T-cell (primary cell): ENCODE results near the gene KCNK18. TPM values are rescaled to one million over a fixed set of nuclear protein-coding genes. Genes with fewer than 3 reads are reported as not detected.
"Not testable (repeated sequence)": the region's sequence is repeated elsewhere in the genome, so short reads cannot be mapped to it uniquely, and the experiment has no call there.

Source experiments
- ATAC-seq, 4 experiments: fragments of 200-7000 bp in 3 of 4; fragments of 150-1000 bp in 1 of 4; cut with Tn5 transposase; replicated peaks in 1 of 4; 1 replicate in 3 of 4; 2 replicates in 1 of 4; pipeline ENCODE4 v1.10.0; 2021; ENCODE audit warnings: moderate library complexity in 3 of 4, mild to moderate bottlenecking in 2 of 4, moderate number of reproducible peaks in 1 of 4
- CTCF ChIA-PET, 2 donors: fragments of 300-600 bp; sonication (Branson Sonifier 250); formaldehyde crosslinking; loops; one replicate each; lab custom pipeline; 2022; ENCODE audit warnings: antibody characterized with exemption in 2 of 2; lab: Charles Lee
- POLR2A ChIA-PET, 2 donors: fragments of 300-600 bp; sonication (Branson Sonifier 250); formaldehyde crosslinking; loops; one replicate each; lab custom pipeline; 2022; ENCODE audit warnings: antibody characterized with exemption in 2 of 2; lab: Charles Lee
- DNase-seq, 35 experiments: peaks; one replicate each; pipeline versions ENCODE4 v3.0.0 to v3.0.0-alpha.2; 2013 to 2023
- H3K27ac ChIP-seq: one replicate; pipeline ENCODE4 v1.5.1; 2013; ENCODE audit warnings: low read length
- H3K27me3 ChIP-seq, 2 experiments: replicated peaks in 1 of 2; 1 replicate in 1 of 2; 2 replicates in 1 of 2; pipeline versions ENCODE4 v1.6.1 to v1.7.0; 2013; ENCODE audit warnings: low read length in 1 of 2, mixed read lengths in 1 of 2; ENCODE audit not compliant: control insufficient read depth in 2 of 2, insufficient read depth in 2 of 2; ENCODE audit errors: extremely low read depth in 1 of 2
- H3K36me3 ChIP-seq, 2 donors: 1 replicate in 1 of 2; 2 replicates in 1 of 2; pipeline versions ENCODE4 v1.6.1 to v1.7.0; 2013; ENCODE audit warnings: low read length in 1 of 2; ENCODE audit not compliant: control insufficient read depth in 2 of 2, insufficient read depth in 1 of 2; ENCODE audit errors: extremely low read depth in 1 of 2
- H3K4me1 ChIP-seq, 2 experiments: 1 replicate in 1 of 2; 2 replicates in 1 of 2; pipeline versions ENCODE4 v1.6.1 to v1.7.0; 2013; ENCODE audit warnings: low read length in 2 of 2, mixed read lengths in 1 of 2; ENCODE audit not compliant: insufficient read depth in 2 of 2, control insufficient read depth in 1 of 2; ENCODE audit errors: extremely low read depth in 1 of 2
- H3K4me3 ChIP-seq, 2 donors: 1 replicate in 1 of 2; 2 replicates in 1 of 2; pipeline versions ENCODE4 v1.5.1 to v1.7.0; 2013; ENCODE audit warnings: mild to moderate bottlenecking in 2 of 2, low read length in 1 of 2, moderate library complexity in 1 of 2; ENCODE audit not compliant: control insufficient read depth in 1 of 2; ENCODE audit errors: extremely low read depth in 1 of 2
- H3K9me3 ChIP-seq: 2 replicates; pipeline ENCODE4 v1.7.0; 2013
- H3K27ac Mint-ChIP-seq, 2 donors: one replicate each; pipeline ENCODE4 v1.8.0; 2020 to 2021; ENCODE audit warnings: mild to moderate bottlenecking in 2 of 2, mixed read lengths in 2 of 2
- H3K27me3 Mint-ChIP-seq, 2 donors: one replicate each; pipeline ENCODE4 v1.8.0; 2021 to 2022; ENCODE audit warnings: mixed read lengths in 2 of 2
- H3K36me3 Mint-ChIP-seq: one replicate; pipeline ENCODE4 v1.8.0; 2021; ENCODE audit warnings: mixed read lengths
- H3K4me1 Mint-ChIP-seq, 3 donors: one replicate each; pipeline ENCODE4 v1.8.0; 2020 to 2022; ENCODE audit warnings: mixed read lengths in 3 of 3, mild to moderate bottlenecking in 1 of 3
- H3K4me3 Mint-ChIP-seq, 3 donors: one replicate each; pipeline ENCODE4 v1.8.0; 2020 to 2022; ENCODE audit warnings: mild to moderate bottlenecking in 3 of 3, mixed read lengths in 3 of 3, moderate library complexity in 3 of 3
- H3K9me3 Mint-ChIP-seq, 3 donors: one replicate each; pipeline ENCODE4 v1.8.0; 2020 to 2022; ENCODE audit warnings: mixed read lengths in 3 of 3
- WGBS: methylation state at CpG from one replicate; pipeline ENCODE4 v1.1.5; 2013; ENCODE audit warnings: missing lambda C conversion rate; ENCODE audit not compliant: insufficient coverage; 5-methylcytosine and 5-hydroxymethylcytosine counted together
- total RNA-seq, 35 experiments: library from RNA in 6 of 35; stranded (reverse) in 6 of 35; fragments of 120-200 nt in 1 of 35; gene quantifications; one replicate each; pipeline versions ENCODE4 v1.2.1 to v1.2.4 and lab custom pipeline; 2013 to 2026

KCNK18 gene
- total RNA-seq, 5 donors from 2014 or later (not counting 1 experiment from before 2014, with no cell fraction given): not detected

DNA sequence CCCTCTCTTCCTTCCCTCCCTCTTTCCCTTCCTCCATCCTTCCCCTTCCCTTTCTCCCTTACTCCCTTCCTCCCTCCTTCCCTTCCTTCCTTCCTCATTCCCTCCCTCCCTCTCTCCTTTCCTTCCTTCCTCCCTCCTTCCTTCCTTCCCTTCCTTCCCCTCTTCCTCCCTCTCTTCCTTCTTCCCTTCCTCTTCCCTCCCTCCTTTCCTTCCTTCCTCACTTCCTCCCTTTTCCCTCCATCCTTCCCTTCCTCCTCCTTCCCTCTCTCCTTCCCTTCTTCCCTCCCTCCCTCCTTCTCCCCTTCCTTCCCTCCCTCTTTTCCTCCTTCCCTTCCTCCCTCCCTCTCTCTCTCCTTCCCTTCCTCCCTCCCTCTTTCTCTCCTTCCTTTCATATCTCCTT is 30.9 kb downstream of the KCNK18 start:
- no peaks in the 10 kb centered on the region for H3K4me1 Mint-ChIP-seq
- Histone ChIP-seq H3K27ac (no peak overlapping the region), H3K9me3 (no peaks in the 10 kb centered on the region), H3K36me3 (no peaks in the 10 kb centered on the region), H3K27me3 (peaks cover 0 to 36% of the 10 kb centered on the region in 2 experiments), H3K4me3 (no peak overlapping the region), H3K4me1 (no peaks in the 10 kb centered on the region)
- DNase-seq (no peak), ATAC-seq (no peak)
- H3K27ac Mint-ChIP-seq: no peak overlapping the region
- POLR2A ChIA-PET: no interaction called here
- no peak overlapping the region for H3K4me3 Mint-ChIP-seq
- CTCF ChIA-PET: no interaction called here
- H3K9me3 Mint-ChIP-seq: peaks cover 0 to 4% (median 0%) of the 10 kb centered on the region in 3 donors
- no peaks in the 10 kb centered on the region for H3K36me3 Mint-ChIP-seq
- H3K27me3 Mint-ChIP-seq: peaks cover 55 to 62% of the 10 kb centered on the region in 2 donors

DNA sequence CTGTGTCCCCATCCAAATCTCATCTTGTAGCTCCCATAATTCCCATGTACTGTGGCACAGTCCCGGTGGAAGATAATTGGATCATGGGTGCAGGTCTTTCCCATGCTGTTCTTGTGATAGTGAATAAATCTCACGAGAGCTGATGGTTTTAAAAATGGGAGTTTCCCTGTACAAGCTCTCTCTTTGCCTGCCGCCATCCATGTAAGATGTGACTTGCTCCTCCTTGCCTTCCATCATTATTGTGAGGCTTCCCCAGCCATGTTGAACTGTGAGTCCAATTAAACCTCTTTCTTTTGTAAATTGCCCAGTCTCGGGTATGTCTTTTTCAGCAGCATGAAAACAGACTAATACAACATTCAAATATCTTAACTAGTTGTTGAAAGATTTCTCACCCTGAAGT is 32.8 kb downstream of the KCNK18 start:
- H3K9me3 Mint-ChIP-seq, H3K36me3 ChIP-seq, ATAC-seq, H3K4me1 ChIP-seq, H3K4me3 ChIP-seq, H3K27ac ChIP-seq, H3K4me3 Mint-ChIP-seq, H3K27ac Mint-ChIP-seq, H3K4me1 Mint-ChIP-seq, H3K36me3 Mint-ChIP-seq, DNase-seq, POLR2A ChIA-PET, H3K9me3 ChIP-seq: not testable (repeated sequence)
- H3K27me3 Mint-ChIP-seq: peaks cover 53 to 62% of the 10 kb centered on the region in 2 donors
- H3K27me3 ChIP-seq: peaks cover 0 to 28% of the 10 kb centered on the region in 2 experiments
- CTCF ChIA-PET: interaction anchor here in 1 of 2 donors (0.7 kb wide), 1 partner anchor 34 kb away, joined by 3 read pairs; no protein-coding TSS in a partner anchor
- WGBS: 100% methylated on average over 1 of the region's 4 CpGs

DNA sequence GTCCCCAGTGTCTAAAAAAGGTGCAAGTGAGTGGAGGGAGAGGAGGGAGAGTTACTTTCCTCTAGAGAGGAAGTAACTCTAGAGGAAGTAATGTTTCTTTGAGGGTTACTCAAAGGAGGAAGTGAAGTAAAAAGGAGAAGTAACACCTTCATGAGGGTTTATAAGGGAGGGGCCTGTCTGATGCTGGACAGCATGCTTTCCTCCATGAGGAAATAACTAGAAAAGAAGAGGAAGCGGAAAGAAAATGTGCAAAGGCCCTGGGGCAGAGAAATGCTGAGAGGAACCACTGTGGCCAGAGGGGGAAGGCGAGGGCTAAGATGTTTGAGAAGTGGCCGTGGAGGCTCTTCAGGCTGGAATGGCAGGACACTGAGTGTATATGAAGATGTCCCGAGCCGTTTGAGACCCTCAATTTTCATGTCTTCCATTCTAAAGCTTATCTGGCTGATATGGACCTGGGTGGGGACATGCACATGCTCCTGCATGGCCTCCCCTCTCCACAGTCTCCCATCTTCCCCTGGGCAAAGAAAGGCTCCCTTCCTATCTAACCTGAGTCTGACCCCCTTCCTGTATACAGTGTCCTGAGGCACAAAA is 40.2 kb downstream of the KCNK18 start:
- Histone ChIP-seq H3K9me3 (no peaks in the 10 kb centered on the region), H3K27ac (no peak overlapping the region), H3K36me3 (no peaks in the 10 kb centered on the region), H3K27me3 (peaks cover 0 to 36% of the 10 kb centered on the region in 2 experiments), H3K4me1 (peaks cover 0 to 4% of the 10 kb centered on the region in 2 experiments), H3K4me3 (no peak overlapping the region)
- H3K4me1 Mint-ChIP-seq: peaks cover 4 to 13% (median 5%) of the 10 kb centered on the region in 3 donors
- CTCF ChIA-PET: no interaction called here
- peaks cover 0 to 4% (median 0%) of the 10 kb centered on the region in 3 donors for H3K9me3 Mint-ChIP-seq
- no peak overlapping the region for H3K27ac Mint-ChIP-seq
- peak in 1 of 35 experiments; percentile 12 for DNase-seq
- POLR2A ChIA-PET: no interaction called here
- peaks cover 25 to 35% of the 10 kb centered on the region in 2 donors for H3K27me3 Mint-ChIP-seq
- WGBS: 86% methylated on average over 1 of the region's 5 CpGs
- H3K4me3 Mint-ChIP-seq: no peak overlapping the region
- H3K36me3 Mint-ChIP-seq: no peaks in the 10 kb centered on the region
- no peak for ATAC-seq

DNA sequence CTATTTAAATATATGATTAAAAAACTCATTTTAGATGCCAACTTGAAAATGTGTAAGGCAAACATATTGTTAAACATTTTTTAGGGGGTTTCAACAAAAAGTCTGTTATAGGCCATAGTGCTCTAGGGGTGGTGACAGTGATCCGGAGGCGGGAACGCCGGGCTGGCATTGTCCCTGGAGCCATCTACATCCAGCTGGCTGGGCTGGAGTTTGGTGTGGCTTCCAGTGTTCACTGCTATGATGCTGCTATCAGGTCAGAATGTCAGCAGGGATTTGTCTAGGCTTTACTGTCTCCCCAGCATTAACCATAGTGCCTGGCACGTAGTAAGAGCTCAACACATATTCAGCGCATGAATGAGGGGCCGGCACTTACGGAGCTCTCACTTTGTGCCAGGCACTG is 41.8 kb downstream of the KCNK18 start:
- Histone ChIP-seq H3K27me3 (peaks cover 0 to 43% of the 10 kb centered on the region in 2 experiments), H3K36me3 (no peaks in the 10 kb centered on the region), H3K4me3 (no peak overlapping the region), H3K27ac (no peak overlapping the region), H3K9me3 (no peaks in the 10 kb centered on the region), H3K4me1 (peaks cover 0 to 6% of the 10 kb centered on the region in 2 experiments)
- H3K9me3 Mint-ChIP-seq: peaks cover 0 to 4% (median 0%) of the 10 kb centered on the region in 3 donors
- no peak overlapping the region for H3K27ac Mint-ChIP-seq
- no peak for DNase-seq
- POLR2A ChIA-PET: no interaction called here
- whole genome bisulfite sequencing: 98% methylated on average over 8 of the region's 8 CpGs
- no peaks in the 10 kb centered on the region for H3K36me3 Mint-ChIP-seq
- H3K4me3 Mint-ChIP-seq: no peak overlapping the region
- ATAC-seq: no peak
- peaks cover 32 to 45% of the 10 kb centered on the region in 2 donors for H3K27me3 Mint-ChIP-seq
- H3K4me1 Mint-ChIP-seq: peaks cover 4 to 13% (median 5%) of the 10 kb centered on the region in 3 donors
- CTCF ChIA-PET: interaction anchor here in 1 of 2 donors (0.9 kb wide), 1 partner anchor 31 kb away, joined by 5 read pairs; no protein-coding TSS in a partner anchor

DNA sequence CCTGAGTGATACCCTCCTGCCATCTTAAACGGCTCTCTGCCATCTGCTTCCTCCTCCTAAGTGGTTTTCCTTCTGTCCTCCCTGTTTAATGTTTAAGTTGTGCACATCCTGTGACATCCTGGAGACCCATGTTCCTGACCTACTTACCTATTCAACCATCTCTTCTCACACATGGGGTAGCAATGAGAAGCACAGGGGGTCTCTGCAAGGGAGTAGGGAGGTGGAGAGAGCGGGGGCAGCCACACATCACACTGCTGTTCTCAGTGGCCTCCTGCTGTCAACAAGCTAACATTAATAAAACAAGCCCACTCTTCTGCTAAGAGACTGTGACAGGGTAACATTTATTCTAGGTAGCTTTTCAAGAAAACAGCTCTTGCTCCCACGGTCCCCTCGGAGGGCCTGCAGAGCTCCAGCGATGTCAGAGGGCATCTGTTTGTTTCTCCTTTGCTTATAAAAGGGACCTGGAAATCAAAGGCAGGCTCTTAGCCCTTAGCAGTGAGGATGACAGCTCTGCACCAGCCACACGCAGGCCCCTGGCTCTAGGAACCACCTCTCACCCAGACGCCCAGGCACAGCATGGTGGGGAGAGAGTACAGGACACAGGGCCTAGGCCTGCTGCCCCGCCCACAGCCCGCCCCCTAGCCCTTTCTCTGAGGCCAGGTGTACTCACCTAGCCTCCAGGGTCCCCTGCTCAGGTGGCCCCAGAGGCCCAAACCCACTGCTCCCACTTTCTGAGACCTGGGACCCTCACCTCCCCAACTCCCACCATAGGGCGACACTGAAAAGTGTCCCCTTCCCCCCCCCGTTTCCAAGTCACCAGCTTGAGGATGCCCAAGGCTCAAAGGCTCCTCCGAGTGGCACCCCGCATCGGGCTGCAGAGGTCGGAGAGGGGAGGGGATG is 42.7 kb downstream of the KCNK18 start:
- no peak overlapping the region for H3K27ac Mint-ChIP-seq
- no peaks in the 10 kb centered on the region for H3K36me3 ChIP-seq
- H3K9me3 ChIP-seq: no peaks in the 10 kb centered on the region
- ChIA-PET POLR2A (interaction anchor here in 1 of 2 donors (0.6 kb wide), 1 partner anchor 433 kb away, joined by 3 read pairs; no protein-coding TSS in a partner anchor), CTCF (interaction anchor here in 1 of 2 donors (0.6 kb wide), 1 partner anchor 28 kb away, joined by 3 read pairs; no protein-coding TSS in a partner anchor)
- DNase-seq (no peak), ATAC-seq (no peak)
- no peak overlapping the region for H3K4me3 ChIP-seq
- H3K27me3 Mint-ChIP-seq: peaks cover 37 to 53% of the 10 kb centered on the region in 2 donors
- WGBS: 79% methylated on average over 10 of the region's 15 CpGs
- peaks cover 0 to 4% (median 0%) of the 10 kb centered on the region in 3 donors for H3K9me3 Mint-ChIP-seq
- peaks cover 4 to 13% (median 5%) of the 10 kb centered on the region in 3 donors for H3K4me1 Mint-ChIP-seq
- peaks cover 0 to 9% of the 10 kb centered on the region in 2 experiments for H3K4me1 ChIP-seq
- no peak overlapping the region for H3K27ac ChIP-seq
- peaks cover 0 to 46% of the 10 kb centered on the region in 2 experiments for H3K27me3 ChIP-seq
- H3K4me3 Mint-ChIP-seq: peak overlapping the region in 1 of 3 donors; percentile 2
- no peaks in the 10 kb centered on the region for H3K36me3 Mint-ChIP-seq
